Body of pancreas (tissue), 4 donors: ENCODE results near the gene ATG4A. TPM values are rescaled to one million over a fixed set of nuclear protein-coding genes. Genes with fewer than 3 reads are reported as not detected.

Experiments
- ATAC-seq: fragments of 150-250 bp; one replicate; pipeline ENCODE4 v1.9.1; 2016
- DNase-seq, 4 donors: peaks; one replicate each; pipeline ENCODE4 v3.0.0-alpha.2; 2019
- H3K27ac ChIP-seq, 4 donors: fragments of 200-600 bp; sonication (generic); 1 replicate in 3 of 4; 2 replicates in 1 of 4; pipeline versions ENCODE4 v1.5.1 to v1.6.1; 2016 to 2019; ENCODE audit warnings: mild to moderate bottlenecking in 1 of 4, mixed read lengths in 1 of 4, moderate library complexity in 1 of 4
- H3K27me3 ChIP-seq, 2 donors: fragments of 200-600 bp; sonication (generic); one replicate each; pipeline ENCODE4 v1.6.0; 2016; ENCODE audit warnings: mild to moderate bottlenecking in 1 of 2
- H3K36me3 ChIP-seq, 2 donors: fragments of 200-600 bp; sonication (generic); replicated peaks in 1 of 2; 2 replicates each; pipeline ENCODE4 v1.5.1; 2016; ENCODE audit warnings: low read depth in 2 of 2; ENCODE audit not compliant: insufficient read depth in 1 of 2
- H3K4me1 ChIP-seq: fragments of 200-600 bp; sonication (generic); one replicate; pipeline ENCODE4 v1.6.0; 2016
- H3K4me3 ChIP-seq, 2 donors: fragments of 200-600 bp; sonication (generic); 1 replicate in 1 of 2; 2 replicates in 1 of 2; pipeline ENCODE4 v1.5.1; 2016 to 2019
- H3K9me3 ChIP-seq, 3 donors: fragments of 200-600 bp; sonication (generic); 1 replicate in 2 of 3; 2 replicates in 1 of 3; pipeline ENCODE4 v1.5.1; 2016
- CTCF ChIP-seq, 7 experiments: fragments of 450-650 bp in 4 of 7; fragments of 200-600 bp in 3 of 7; sonication (generic) in 3 of 7; IDR thresholded peaks; one replicate each; pipeline ENCODE4 v1.5.1; 2016 to 2019; ENCODE audit warnings: antibody characterized with exemption in 7 of 7
- POLR2A ChIP-seq, 3 donors: fragments of 450-650 bp; IDR thresholded peaks; one replicate each; pipeline ENCODE4 v1.6.1; 2016; ENCODE audit warnings: antibody characterized with exemption in 3 of 3, mild to moderate bottlenecking in 2 of 3
- WGBS, 2 donors: methylation state at CpG; one replicate each; pipeline ENCODE4 v1.1.5; 2017; 5-methylcytosine and 5-hydroxymethylcytosine counted together
- intact Hi-C: fragments of 100-400 bp; cut with DNase I; formaldehyde crosslinking; loops from one replicate; pipeline ENCODE4 v1.15.1; 2023
- total RNA-seq, 2 donors: library from RNA; depleted of rRNA; stranded (reverse); fragments of >200 nt; gene quantifications; one replicate each; pipeline ENCODE4 v1.1.0, GENCODE V29; 2016

ATG4A gene
- total RNA-seq, 2 donors from 2014 or later = 11.2 to 31.6 TPM

GRCh38 chrX:108203540-108203939 is 112.0 kb downstream of the ATG4A start:
- no peaks in the 10 kb centered on the region for H3K4me1 ChIP-seq
- DNase-seq (no peak), ATAC-seq (no peak)
- no peak for TF ChIP-seq CTCF (IDR thresholded peaks at IDR 0.05)
- TF ChIP-seq POLR2A (IDR thresholded peaks at IDR 0.05) = no peak
- WGBS, 2 donors = 58 to 70% methylated on average over 3 of the region's 3 CpGs
- no peaks in the 10 kb centered on the region for H3K36me3 ChIP-seq
- no peak overlapping the region for H3K27ac ChIP-seq
- H3K27me3 ChIP-seq = no peaks in the 10 kb centered on the region
- H3K9me3 ChIP-seq = no peaks in the 10 kb centered on the region
- intact Hi-C loops = no loop called here
- H3K4me3 ChIP-seq = no peak overlapping the region

Other genes with a start within 250 kb of the ATG4A start
- not detected for gene TEX13B, start 109.4 kb upstream of the ATG4A start, total RNA-seq
- 1 to 10 TPM in 1 of 2 donors, under 1 TPM in 1; 0.33 to 2.6 TPM for gene VSIG1, start 46.7 kb upstream of the ATG4A start, total RNA-seq
- 10 to 100 TPM; 14.8 to 26.5 TPM for gene PSMD10, start 236 bp upstream of the ATG4A start, total RNA-seq